Lower leg skin (tissue), 3 donors: ENCODE data around the gene PHLPP1.

ENCODE experiments used
- CTCF ChIP-seq, 3 donors: fragments of 450-650 bp; IDR thresholded peaks; one replicate each; pipeline ENCODE4 v1.5.1; 2016; ENCODE audit warnings: antibody characterized with exemption in 3 of 3, mild to moderate bottlenecking in 3 of 3, moderate library complexity in 2 of 3
- POLR2A ChIP-seq, 2 donors: fragments of 450-650 bp; IDR thresholded peaks; one replicate each; pipeline ENCODE4 v1.6.1; 2016 to 2017; ENCODE audit warnings: antibody characterized with exemption in 2 of 2, mild to moderate bottlenecking in 1 of 2, moderate library complexity in 1 of 2

- no peak for TF ChIP-seq POLR2A (IDR thresholded peaks at IDR 0.05)
- no peak for TF ChIP-seq CTCF (IDR thresholded peaks at IDR 0.05)
These were observed 272.5 kb downstream of the PHLPP1 start for GRCh38 chr18:62987859-62988258.
